Hepatocyte (in vitro differentiated cells): ENCODE measurements around the gene KCND3. TPM values are rescaled to one million over a fixed set of nuclear protein-coding genes. Genes with fewer than 3 reads are reported as not detected.

Experiments used
- DNase-seq: peaks from one replicate; pipeline ENCODE4 v3.0.0-alpha.2; 2016; ENCODE audit warnings: low spot score
- H2AFZ ChIP-seq: fragments of 200-600 bp; sonication (generic); 2 replicates; pipeline ENCODE4 v1.6.0; 2016; ENCODE audit warnings: antibody characterized with exemption, mild to moderate bottlenecking
- H3K27ac ChIP-seq: fragments of 200-600 bp; sonication (generic); 2 replicates; pipeline ENCODE4 v1.5.1; 2016; ENCODE audit warnings: mild to moderate bottlenecking
- H3K27me3 ChIP-seq: fragments of 200-600 bp; sonication (generic); 2 replicates; pipeline ENCODE4 v1.6.1; 2016
- H3K36me3 ChIP-seq: fragments of 200-600 bp; sonication (generic); replicated peaks from 2 replicates; pipeline ENCODE4 v1.5.1; 2016; ENCODE audit warnings: low read depth; ENCODE audit not compliant: insufficient read depth
- H3K4me1 ChIP-seq: fragments of 200-600 bp; sonication (generic); 2 replicates; pipeline ENCODE4 v1.5.1; 2016; ENCODE audit warnings: mild to moderate bottlenecking, moderate library complexity; ENCODE audit not compliant: insufficient read depth
- H3K4me2 ChIP-seq: fragments of 200-600 bp; sonication (generic); 2 replicates; pipeline ENCODE4 v1.6.0; 2016
- H3K4me3 ChIP-seq: fragments of 200-600 bp; sonication (generic); 2 replicates; pipeline ENCODE4 v1.5.1; 2016; ENCODE audit warnings: mild to moderate bottlenecking
- H3K79me2 ChIP-seq: fragments of 200-600 bp; sonication (generic); 2 replicates; pipeline ENCODE4 v1.6.0; 2017; ENCODE audit warnings: mild to moderate bottlenecking
- H3K9me2 ChIP-seq: fragments of 200-600 bp; sonication (generic); replicated peaks from 2 replicates; pipeline ENCODE4 v1.6.0; 2017; ENCODE audit warnings: mild to moderate bottlenecking; ENCODE audit not compliant: insufficient read depth
- H3K9me3 ChIP-seq: fragments of 200-600 bp; sonication (generic); 2 replicates; pipeline ENCODE4 v1.5.1; 2016; ENCODE audit warnings: low read depth, mild to moderate bottlenecking
- H4K20me1 ChIP-seq: fragments of 200-600 bp; sonication (generic); 2 replicates; pipeline ENCODE4 v1.6.0; 2016; ENCODE audit warnings: mild to moderate bottlenecking; ENCODE audit not compliant: insufficient read depth, poor library complexity, severe bottlenecking
- EZH2 ChIP-seq: fragments of 200-600 bp; sonication (generic); IDR thresholded peaks from 2 replicates; pipeline ENCODE4 v1.6.1; 2016; ENCODE audit warnings: antibody characterized with exemption, mild to moderate bottlenecking, borderline replicate concordance
- EZH2phosphoT487 ChIP-seq: fragments of 200-600 bp; sonication (generic); IDR thresholded peaks from one replicate; pipeline ENCODE4 v1.6.1; 2018; ENCODE audit warnings: antibody characterized with exemption, mild to moderate bottlenecking, low read depth, moderate library complexity; ENCODE audit not compliant: unreplicated experiment, severe bottlenecking
- WGBS: methylation state at CpG from one replicate; pipeline ENCODE4 v1.1.6; 2016; ENCODE audit warnings: low lambda C conversion rate; ENCODE audit errors: missing lambda C conversion rate; 5-methylcytosine and 5-hydroxymethylcytosine counted together
- polyA plus RNA-seq: library from polyadenylated mRNA; unstranded; fragments of >200 nt; fragmentation: Nextera tagmentation; extraction: Ambion mirVana; gene quantifications from 2 replicates; pipeline ENCODE4 v1.2.1, GENCODE V29; 2016
- total RNA-seq: library from RNA; depleted of rRNA; stranded (reverse); fragments of >200 nt; gene quantifications from 2 replicates; pipeline ENCODE4 v1.2.3, GENCODE V29; 2014
- TF ChIP-seq, protein P1 (sequence below): fragments of 200-600 bp; sonication (generic); IDR thresholded peaks from 2 replicates; pipeline ENCODE4 v1.5.1; 2016; ENCODE audit warnings: antibody characterized with exemption, mild to moderate bottlenecking; ENCODE audit not compliant: poor library complexity

The KCND3 gene
- total and polyA plus RNA-seq, 2 experiments from 2014 or later, result 1.4 to 2.7 TPM

DNA sequence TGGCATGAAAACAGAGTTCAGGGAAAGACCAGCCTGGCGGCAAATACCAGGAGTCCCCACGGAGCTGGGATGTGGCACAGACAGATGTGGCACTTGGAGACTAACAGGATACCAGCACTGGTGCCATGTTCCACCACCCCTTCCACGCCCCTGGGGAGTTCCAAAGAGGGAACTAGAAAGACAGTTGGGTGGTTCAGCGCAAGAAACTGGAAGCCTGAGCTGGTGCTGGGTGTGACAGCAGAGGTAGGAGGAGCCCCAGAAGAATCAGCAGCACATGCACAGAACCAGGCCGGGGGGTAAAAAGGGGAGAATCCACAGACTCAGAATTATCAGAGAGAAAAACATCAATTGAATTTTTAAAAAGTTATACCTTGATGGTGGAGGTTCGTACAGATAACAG, 211.4 kb downstream of the KCND3 start:
- Histone ChIP-seq H3K36me3 (no peaks in the 10 kb centered on the region), H4K20me1 (no peaks in the 10 kb centered on the region), H2AFZ (no peak overlapping the region), H3K4me3 (no peak overlapping the region), H3K4me2 (no peak overlapping the region), H3K27ac (no peak overlapping the region), H3K79me2 (no peaks in the 10 kb centered on the region), H3K9me2 (no peaks in the 10 kb centered on the region), H3K9me3 (no peaks in the 10 kb centered on the region), H3K4me1 (no peaks in the 10 kb centered on the region), H3K27me3 (no peaks in the 10 kb centered on the region)
- DNase-seq, result no peak
- no peak for TF ChIP-seq EZH2
- 86% methylated on average over 6 of the region's 6 CpGs for WGBS

DNA sequence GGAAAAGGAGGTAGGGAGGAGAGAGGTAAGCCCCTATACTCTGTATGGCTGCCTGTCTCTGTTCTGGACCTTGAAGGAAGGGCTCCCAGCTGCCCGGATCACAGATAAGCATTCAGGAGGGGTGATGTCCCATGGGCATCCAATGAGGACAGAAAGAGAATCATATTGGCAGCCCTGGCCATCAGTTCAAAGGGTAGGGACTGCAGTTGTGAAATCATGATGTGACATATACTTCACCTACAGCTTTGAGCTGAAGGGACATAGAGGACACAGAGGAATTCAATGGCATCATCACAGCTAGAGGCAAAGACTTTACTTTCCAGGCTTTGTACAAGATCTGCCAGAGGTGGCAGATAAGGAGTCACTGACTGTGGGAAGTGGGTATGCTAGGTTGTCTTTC, 212.2 kb downstream of the KCND3 start:
- H3K9me2 ChIP-seq, result no peaks in the 10 kb centered on the region
- H2AFZ ChIP-seq, result no peak overlapping the region
- H3K4me2 ChIP-seq, result no peak overlapping the region
- no peak for TF ChIP-seq EZH2phosphoT487
- TF ChIP-seq EZH2, result no peak
- TF ChIP-seq, protein P1, sequence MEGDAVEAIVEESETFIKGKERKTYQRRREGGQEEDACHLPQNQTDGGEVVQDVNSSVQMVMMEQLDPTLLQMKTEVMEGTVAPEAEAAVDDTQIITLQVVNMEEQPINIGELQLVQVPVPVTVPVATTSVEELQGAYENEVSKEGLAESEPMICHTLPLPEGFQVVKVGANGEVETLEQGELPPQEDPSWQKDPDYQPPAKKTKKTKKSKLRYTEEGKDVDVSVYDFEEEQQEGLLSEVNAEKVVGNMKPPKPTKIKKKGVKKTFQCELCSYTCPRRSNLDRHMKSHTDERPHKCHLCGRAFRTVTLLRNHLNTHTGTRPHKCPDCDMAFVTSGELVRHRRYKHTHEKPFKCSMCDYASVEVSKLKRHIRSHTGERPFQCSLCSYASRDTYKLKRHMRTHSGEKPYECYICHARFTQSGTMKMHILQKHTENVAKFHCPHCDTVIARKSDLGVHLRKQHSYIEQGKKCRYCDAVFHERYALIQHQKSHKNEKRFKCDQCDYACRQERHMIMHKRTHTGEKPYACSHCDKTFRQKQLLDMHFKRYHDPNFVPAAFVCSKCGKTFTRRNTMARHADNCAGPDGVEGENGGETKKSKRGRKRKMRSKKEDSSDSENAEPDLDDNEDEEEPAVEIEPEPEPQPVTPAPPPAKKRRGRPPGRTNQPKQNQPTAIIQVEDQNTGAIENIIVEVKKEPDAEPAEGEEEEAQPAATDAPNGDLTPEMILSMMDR, result no peak
- H3K9me3 ChIP-seq, result no peaks in the 10 kb centered on the region
- no peaks in the 10 kb centered on the region for H3K79me2 ChIP-seq
- DNase-seq, result no peak
- H3K4me3 ChIP-seq, result no peak overlapping the region
- H3K4me1 ChIP-seq, result no peaks in the 10 kb centered on the region
- no peaks in the 10 kb centered on the region for H4K20me1 ChIP-seq
- 93% methylated on average over 1 of the region's 1 CpG for WGBS
- H3K36me3 ChIP-seq, result no peaks in the 10 kb centered on the region
- H3K27me3 ChIP-seq, result no peaks in the 10 kb centered on the region
- H3K27ac ChIP-seq, result no peak overlapping the region

DNA sequence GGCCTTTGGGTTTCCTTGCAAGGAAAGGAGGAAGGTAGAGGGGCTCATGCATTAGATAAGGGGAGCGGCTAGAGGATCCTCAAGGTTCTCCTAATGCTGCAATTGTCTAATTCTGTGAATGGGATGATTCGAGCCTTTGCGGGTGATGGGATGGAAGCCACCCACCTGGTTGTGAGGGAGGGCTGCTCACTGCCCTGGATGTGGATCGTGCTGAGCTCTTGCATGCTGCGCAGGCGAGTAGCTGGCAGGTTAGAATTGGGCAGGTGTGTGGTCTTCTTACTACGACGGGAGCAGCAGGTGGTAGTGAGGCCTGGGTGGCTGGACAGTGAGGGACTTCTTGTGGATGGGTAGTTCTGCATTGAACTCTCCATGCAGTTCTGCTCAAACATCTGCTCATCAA, 212.6 kb downstream of the KCND3 start:
- no peaks in the 10 kb centered on the region for H3K9me2 ChIP-seq
- H3K27ac ChIP-seq, result no peak overlapping the region
- H3K27me3 ChIP-seq, result no peaks in the 10 kb centered on the region
- H3K79me2 ChIP-seq, result no peaks in the 10 kb centered on the region
- DNase-seq, result no peak
- H3K4me2 ChIP-seq, result no peak overlapping the region
- H3K9me3 ChIP-seq, result no peaks in the 10 kb centered on the region
- WGBS, result 98% methylated on average over 8 of the region's 8 CpGs
- TF ChIP-seq EZH2, result no peak
- TF ChIP-seq EZH2phosphoT487, result no peak
- TF ChIP-seq, protein P1, result no peak
- no peaks in the 10 kb centered on the region for H4K20me1 ChIP-seq
- H3K4me3 ChIP-seq, result no peak overlapping the region
- H3K4me1 ChIP-seq, result no peaks in the 10 kb centered on the region
- H2AFZ ChIP-seq, result no peak overlapping the region
- H3K36me3 ChIP-seq, result no peaks in the 10 kb centered on the region

DNA sequence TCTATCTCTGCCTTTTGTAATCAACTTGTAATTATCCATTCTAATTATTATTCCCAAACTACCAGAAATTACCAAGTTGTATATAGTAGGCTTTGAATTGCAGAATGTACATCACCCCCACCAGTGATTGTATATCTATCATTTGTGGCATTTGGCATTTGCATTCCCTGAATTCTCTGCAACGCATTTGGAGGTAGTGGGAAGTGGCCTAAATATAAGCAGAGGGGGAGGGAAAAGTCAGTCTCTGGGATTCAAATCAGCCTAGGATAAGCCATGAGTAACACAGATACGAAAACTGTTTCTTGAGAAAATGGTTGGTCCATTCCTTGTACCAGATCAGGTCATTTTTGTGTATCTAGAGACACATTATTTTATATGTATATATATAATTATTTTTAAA, 213.1 kb downstream of the KCND3 start:
- Histone ChIP-seq H3K27me3 (no peaks in the 10 kb centered on the region), H3K4me3 (no peak overlapping the region), H3K9me3 (no peaks in the 10 kb centered on the region), H3K4me1 (no peaks in the 10 kb centered on the region), H3K9me2 (no peaks in the 10 kb centered on the region), H4K20me1 (no peaks in the 10 kb centered on the region), H2AFZ (no peak overlapping the region), H3K4me2 (no peak overlapping the region), H3K79me2 (no peaks in the 10 kb centered on the region), H3K36me3 (no peaks in the 10 kb centered on the region), H3K27ac (no peak overlapping the region)
- no peak for DNase-seq
- WGBS, result 73% methylated on average over 2 of the region's 2 CpGs
- TF ChIP-seq EZH2, result no peak
- TF ChIP-seq, protein P1, result no peak
- TF ChIP-seq EZH2phosphoT487, result no peak
